Activated CD4-positive, alpha-beta T cell treated with anti-CD3 and anti-CD28 coated beads, Interleukin-2, amount 50 U/mL, for 4 hours (primary cell): ENCODE results near the gene TRIM29.
A peak's percentile ranks its signal among the peaks of the same experiment; 100 is the strongest.

Source experiments
- DNase-seq, 2 experiments: peaks; one replicate each; pipeline ENCODE4 v3.0.0-alpha.2; 2020

TRIM29 gene

GRCh38 chr11:120121336-120121735 is 16.6 kb downstream of the TRIM29 start:
- DNase-seq, result no peak

GRCh38 chr11:120120805-120121335 is 17.0 kb downstream of the TRIM29 start:
- no peak for DNase-seq

- DNase-seq, result no peak
Measured at GRCh38 chr11:120119121-120119520, 18.8 kb downstream of the TRIM29 start.

GRCh38 chr11:120117991-120118390 is 19.9 kb downstream of the TRIM29 start:
- DNase-seq, result no peak

- DNase-seq, result no peak
Measured at GRCh38 chr11:120116966-120117365, 20.9 kb downstream of the TRIM29 start.

- no peak for DNase-seq
Measured at GRCh38 chr11:120115272-120116000, 22.5 kb downstream of the TRIM29 start.

- DNase-seq, result no peak
Measured at GRCh38 chr11:120112174-120112796, 25.6 kb downstream of the TRIM29 start.

GRCh38 chr11:120109531-120109930 is 28.4 kb downstream of the TRIM29 start:
- no peak for DNase-seq

GRCh38 chr11:120108785-120109168 is 29.1 kb downstream of the TRIM29 start:
- no peak for DNase-seq

- peak; percentile 36 to 44 for DNase-seq
Measured at GRCh38 chr11:120108154-120108784, 29.6 kb downstream of the TRIM29 start.

- DNase-seq, result no peak
Measured at GRCh38 chr11:120107692-120108091, 30.2 kb downstream of the TRIM29 start.

GRCh38 chr11:120106354-120107150 is 31.4 kb downstream of the TRIM29 start:
- DNase-seq, result no peak

GRCh38 chr11:120105576-120105975 is 32.3 kb downstream of the TRIM29 start:
- DNase-seq, result no peak

GRCh38 chr11:120104041-120104565 is 33.8 kb downstream of the TRIM29 start:
- no peak for DNase-seq

- no peak for DNase-seq
Measured at GRCh38 chr11:120102864-120103122, 35.1 kb downstream of the TRIM29 start.

GRCh38 chr11:120102050-120102863 is 35.7 kb downstream of the TRIM29 start:
- DNase-seq, result no peak

GRCh38 chr11:120098503-120099020 is 39.4 kb downstream of the TRIM29 start:
- DNase-seq, result no peak

- DNase-seq, result no peak
Measured at GRCh38 chr11:120097721-120098385, 40.1 kb downstream of the TRIM29 start.

GRCh38 chr11:120096369-120097191 is 41.3 kb downstream of the TRIM29 start:
- DNase-seq, result no peak

- no peak for DNase-seq
Measured at GRCh38 chr11:120095516-120095915, 42.4 kb downstream of the TRIM29 start.
